Keratinocyte (primary cell): ENCODE results near the gene ELAVL2. TPM values are rescaled to one million over a fixed set of nuclear protein-coding genes. Genes with fewer than 3 reads are reported as not detected.

Experiments
- DNase-seq: peaks from one replicate; pipeline ENCODE4 v3.0.0-alpha.2; 2011; ENCODE audit warnings: low read depth, missing footprints, low spot score
- FAIRE-seq: peaks from 2 replicates; lab custom pipeline; 2011; peaks lifted over from hg19 to GRCh38; lab: Jason Lieb, UNC
- H2AFZ ChIP-seq: 2 replicates; pipeline ENCODE4 v1.6.0; 2012; ENCODE audit warnings: low read length, control low read depth, inconsistent platforms; ENCODE audit not compliant: control insufficient read depth
- H3K27ac ChIP-seq: 2 replicates; pipeline ENCODE4 v1.5.1; 2011; ENCODE audit warnings: low read length; ENCODE audit not compliant: control insufficient read depth, insufficient read depth
- H3K27me3 ChIP-seq: 3 replicates; pipeline ENCODE4 v1.6.0; 2011; ENCODE audit warnings: low read length; ENCODE audit not compliant: control insufficient read depth, insufficient read depth; ENCODE audit errors: extremely low read depth
- H3K36me3 ChIP-seq, 2 experiments: 2 replicates in 1 of 2; 3 replicates in 1 of 2; pipeline ENCODE4 v1.5.1; 2011; ENCODE audit warnings: low read length in 2 of 2, mild to moderate bottlenecking in 1 of 2; ENCODE audit not compliant: control insufficient read depth in 2 of 2, insufficient read depth in 2 of 2; ENCODE audit errors: extremely low read depth in 1 of 2
- H3K4me1 ChIP-seq: 3 replicates; pipeline ENCODE4 v1.5.1; 2011; ENCODE audit warnings: low read length; ENCODE audit not compliant: control insufficient read depth, insufficient read depth; ENCODE audit errors: extremely low read depth
- H3K4me2 ChIP-seq: 3 replicates; pipeline ENCODE4 v1.6.0; 2011; ENCODE audit warnings: low read depth, low read length; ENCODE audit not compliant: control insufficient read depth, insufficient read depth; ENCODE audit errors: extremely low read depth
- H3K4me3 ChIP-seq, 3 experiments: fragments of 200-600 bp in 1 of 3; sonication (generic) in 1 of 3; 2 replicates in 2 of 3; 3 replicates in 1 of 3; pipeline ENCODE4 v1.5.1; 2011 to 2016; ENCODE audit warnings: low read length in 3 of 3, mild to moderate bottlenecking in 3 of 3, control low read depth in 2 of 3, inconsistent platforms in 1 of 3, low read depth in 1 of 3, mixed read lengths in 1 of 3, mixed run types in 1 of 3, moderate library complexity in 1 of 3; ENCODE audit not compliant: control insufficient read depth in 2 of 3, insufficient read depth in 2 of 3; ENCODE audit errors: extremely low read depth in 1 of 3
- H3K79me2 ChIP-seq: 2 replicates; pipeline ENCODE4 v1.6.0; 2012; ENCODE audit warnings: low read length; ENCODE audit not compliant: control insufficient read depth, insufficient read depth
- H3K9ac ChIP-seq: 3 replicates; pipeline ENCODE4 v1.6.0; 2011; ENCODE audit warnings: low read length; ENCODE audit not compliant: control insufficient read depth, insufficient read depth; ENCODE audit errors: extremely low read depth
- H3K9me1 ChIP-seq: 3 replicates; pipeline ENCODE4 v1.6.0; 2011; ENCODE audit warnings: low read length; ENCODE audit not compliant: control insufficient read depth, insufficient read depth; ENCODE audit errors: extremely low read depth
- H3K9me3 ChIP-seq: 2 replicates; pipeline ENCODE4 v1.5.1; 2012; ENCODE audit warnings: low read depth, low read length; ENCODE audit not compliant: control insufficient read depth
- H4K20me1 ChIP-seq: 3 replicates; pipeline ENCODE4 v1.6.0; 2011; ENCODE audit warnings: low read length; ENCODE audit not compliant: control insufficient read depth, insufficient read depth; ENCODE audit errors: extremely low read depth
- EZH2 ChIP-seq: IDR thresholded peaks from one replicate; pipeline ENCODE4 v1.6.1; 2012; ENCODE audit warnings: inconsistent platforms, mild to moderate bottlenecking, low read length, moderate library complexity
- dilution Hi-C: fragments of 300-500 bp; cut with MboI; formaldehyde crosslinking; loops from one replicate; pipeline ENCODE4 v1.7.0; 2020; ENCODE audit warnings: low sequenced_read_pairs; ENCODE audit not compliant: extremely low pct_ligation_motif_present
- polyA plus RNA-seq, 5 experiments: library from polyadenylated mRNA; depleted of rRNA in 3 of 5; stranded (reverse) in 3 of 5; stranded (forward) in 1 of 5; unstranded in 1 of 5; fragments of >200 nt; gene quantifications; 1 replicate in 1 of 5; 2 replicates in 3 of 5; 3 replicates in 1 of 5; pipeline versions ENCODE4 v1.2.1 to v1.2.3, GENCODE V29; 2011 to 2012; ENCODE audit warnings: missing spikeins in 2 of 5, low read depth in 1 of 5, low replicate concordance in 1 of 5
- TF ChIP-seq, protein P1 (sequence below), 3 experiments: IDR thresholded peaks in 1 of 3; conservative IDR thresholded peaks in 1 of 3; optimal IDR thresholded peaks in 1 of 3; 2 replicates in 2 of 3; 3 replicates in 1 of 3; pipeline versions ENCODE3 to v1.5.1; 2011; ENCODE audit warnings: low read length in 3 of 3, mild to moderate bottlenecking in 3 of 3, moderate library complexity in 2 of 3, control low read depth in 1 of 3, inconsistent platforms in 1 of 3; ENCODE audit not compliant: insufficient read depth in 2 of 3; ENCODE audit errors: extremely low read depth in 1 of 3

ELAVL2 gene
- polyA plus RNA-seq, 1 donor (not counting 4 experiments of a cell fraction or from before 2014, with no cell fraction given) = 4.3 TPM

DNA sequence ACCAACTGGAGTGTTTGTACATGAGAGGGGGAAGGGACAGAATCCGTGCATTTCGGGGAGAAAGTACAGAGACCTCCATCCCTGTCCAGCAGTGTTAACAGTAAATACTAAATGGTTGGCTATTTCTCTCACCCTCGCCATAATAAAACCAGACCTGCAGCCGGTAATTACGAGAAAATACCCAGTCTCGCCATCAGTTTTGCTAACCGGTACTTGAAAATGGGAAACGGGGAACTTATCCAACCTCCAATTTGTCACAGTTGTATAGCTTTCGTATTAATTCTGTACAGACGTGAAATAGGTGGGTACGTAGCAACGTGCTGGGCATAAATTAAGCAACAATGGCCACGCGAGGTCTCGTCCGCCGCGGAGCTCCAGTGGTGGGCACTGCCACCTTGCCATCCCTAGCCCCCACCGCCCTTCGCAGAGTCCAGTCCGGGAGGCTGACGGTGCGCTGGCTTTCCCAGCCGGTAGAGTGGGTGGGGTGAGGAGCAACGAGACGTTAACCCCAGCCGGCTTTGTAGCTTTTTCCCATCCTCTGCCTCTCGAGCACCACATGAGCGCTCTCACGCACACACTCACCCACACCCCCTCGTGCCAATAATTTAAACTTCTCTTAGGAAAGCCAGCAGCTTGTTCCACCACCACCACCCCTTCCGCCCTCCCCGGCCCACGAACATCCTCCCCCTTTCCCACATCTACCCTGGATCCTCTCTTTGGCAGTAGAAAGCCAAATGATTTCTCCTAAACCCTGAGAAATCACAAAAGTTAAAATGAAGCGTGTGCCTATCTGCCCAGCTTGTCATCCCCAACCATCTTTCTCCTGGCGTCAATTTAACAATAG is 1.8 kb downstream of the ELAVL2 start:
- H3K27me3 ChIP-seq = peaks cover 19% of the 10 kb centered on the region
- no peaks in the 10 kb centered on the region for H3K36me3 ChIP-seq
- H4K20me1 ChIP-seq = no peaks in the 10 kb centered on the region
- dilution Hi-C loops = no loop called here
- H3K4me2 ChIP-seq = peak overlapping the region; percentile 97
- DNase-seq = no peak
- no peak for FAIRE-seq
- H3K79me2 ChIP-seq = no peaks in the 10 kb centered on the region
- no peaks in the 10 kb centered on the region for H3K9me3 ChIP-seq
- peaks cover 4% of the 10 kb centered on the region for H3K9me1 ChIP-seq
- H3K9ac ChIP-seq = no peak overlapping the region
- peak overlapping the region; percentile 46 to 84 (median 63) for H3K4me3 ChIP-seq
- TF ChIP-seq EZH2 = no peak
- TF ChIP-seq, protein P1, sequence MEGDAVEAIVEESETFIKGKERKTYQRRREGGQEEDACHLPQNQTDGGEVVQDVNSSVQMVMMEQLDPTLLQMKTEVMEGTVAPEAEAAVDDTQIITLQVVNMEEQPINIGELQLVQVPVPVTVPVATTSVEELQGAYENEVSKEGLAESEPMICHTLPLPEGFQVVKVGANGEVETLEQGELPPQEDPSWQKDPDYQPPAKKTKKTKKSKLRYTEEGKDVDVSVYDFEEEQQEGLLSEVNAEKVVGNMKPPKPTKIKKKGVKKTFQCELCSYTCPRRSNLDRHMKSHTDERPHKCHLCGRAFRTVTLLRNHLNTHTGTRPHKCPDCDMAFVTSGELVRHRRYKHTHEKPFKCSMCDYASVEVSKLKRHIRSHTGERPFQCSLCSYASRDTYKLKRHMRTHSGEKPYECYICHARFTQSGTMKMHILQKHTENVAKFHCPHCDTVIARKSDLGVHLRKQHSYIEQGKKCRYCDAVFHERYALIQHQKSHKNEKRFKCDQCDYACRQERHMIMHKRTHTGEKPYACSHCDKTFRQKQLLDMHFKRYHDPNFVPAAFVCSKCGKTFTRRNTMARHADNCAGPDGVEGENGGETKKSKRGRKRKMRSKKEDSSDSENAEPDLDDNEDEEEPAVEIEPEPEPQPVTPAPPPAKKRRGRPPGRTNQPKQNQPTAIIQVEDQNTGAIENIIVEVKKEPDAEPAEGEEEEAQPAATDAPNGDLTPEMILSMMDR (optimal IDR thresholded peaks at IDR 0.05 in 1 of 3, IDR thresholded peaks at IDR 0.05 in 1 of 3, conservative IDR thresholded peaks at IDR 0.05 in 1 of 3; ENCODE audit: extremely low read depth in 1 of 3, insufficient read depth in 2 of 3, low read length in 3 of 3) = no peak
- H3K4me1 ChIP-seq = peaks cover 17% of the 10 kb centered on the region
- no peak overlapping the region for H2AFZ ChIP-seq
- no peak overlapping the region for H3K27ac ChIP-seq

DNA sequence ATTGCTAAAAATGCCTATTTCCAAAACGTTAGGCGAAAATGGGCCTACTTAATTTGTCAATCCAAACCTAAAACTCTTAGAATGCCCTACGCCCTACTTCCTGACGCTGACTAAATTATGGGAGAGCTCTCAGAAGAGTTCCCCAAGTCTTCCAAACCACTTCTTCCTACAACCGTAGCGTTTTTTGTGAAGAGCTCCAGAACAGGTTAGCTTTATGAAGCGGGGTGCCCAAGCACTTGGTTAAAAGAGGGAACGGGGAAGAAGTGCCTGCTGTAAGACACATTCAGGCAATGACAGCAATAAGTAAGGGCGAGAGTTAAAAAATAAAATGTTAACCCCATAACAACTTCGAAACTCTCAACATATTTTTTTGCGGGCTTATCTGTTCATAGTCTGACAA is 2.8 kb downstream of the ELAVL2 start:
- Histone ChIP-seq H3K4me2 (no peak overlapping the region), H3K9me1 (peaks cover 4% of the 10 kb centered on the region), H3K9me3 (no peaks in the 10 kb centered on the region), H3K27me3 (peaks cover 19% of the 10 kb centered on the region), H3K27ac (no peak overlapping the region), H3K9ac (no peak overlapping the region), H2AFZ (no peak overlapping the region), H3K4me3 (no peak overlapping the region), H4K20me1 (no peaks in the 10 kb centered on the region), H3K36me3 (no peaks in the 10 kb centered on the region), H3K4me1 (peaks cover 19% of the 10 kb centered on the region), H3K79me2 (no peaks in the 10 kb centered on the region)
- TF ChIP-seq, protein P1 (optimal IDR thresholded peaks at IDR 0.05 in 1 of 3, IDR thresholded peaks at IDR 0.05 in 1 of 3, conservative IDR thresholded peaks at IDR 0.05 in 1 of 3; ENCODE audit: extremely low read depth in 1 of 3, insufficient read depth in 2 of 3, low read length in 3 of 3) = no peak
- FAIRE-seq = no peak
- dilution Hi-C loops = no loop called here
- no peak for DNase-seq
